Heart left ventricle (tissue), 16 donors: ENCODE measurements around the gene NOS1AP. TPM values are rescaled to one million over a fixed set of nuclear protein-coding genes. Genes with fewer than 3 reads are reported as not detected.
A peak's percentile ranks its signal among the peaks of the same experiment; 100 is the strongest.

Experiments
- ATAC-seq, 4 donors: fragments of 200-7000 bp; cut with Tn5 transposase; one replicate each; pipeline ENCODE4 v1.9.1; 2020 to 2022; ENCODE audit warnings: moderate library complexity in 4 of 4, mild to moderate bottlenecking in 3 of 4, moderate number of reproducible peaks in 1 of 4
- DNase-seq, 5 donors: peaks; one replicate each; pipeline ENCODE4 v3.0.0-alpha.2; 2020
- H3K27ac ChIP-seq, 12 donors: fragments of 200-600 bp; sonication (generic) in 4 of 12; one replicate each; pipeline versions ENCODE4 v1.5.0 to v1.8.0; 2016 to 2022; ENCODE audit warnings: mild to moderate bottlenecking in 2 of 12
- H3K27me3 ChIP-seq, 9 donors: fragments of 200-600 bp; sonication (generic) in 2 of 9; one replicate each; pipeline versions ENCODE4 v1.5.1 to v1.8.0; 2016 to 2022; ENCODE audit warnings: mild to moderate bottlenecking in 3 of 9
- H3K36me3 ChIP-seq, 9 donors: fragments of 200-600 bp; sonication (generic) in 2 of 9; one replicate each; pipeline versions ENCODE4 v1.5.0 to v1.8.0; 2018 to 2022; ENCODE audit warnings: mild to moderate bottlenecking in 2 of 9
- H3K4me1 ChIP-seq, 12 donors: fragments of 200-600 bp; sonication (generic) in 4 of 12; one replicate each; pipeline versions ENCODE4 v1.5.0 to v1.8.0; 2016 to 2022; ENCODE audit warnings: mild to moderate bottlenecking in 3 of 12
- H3K4me3 ChIP-seq, 12 donors: fragments of 200-600 bp; sonication (generic) in 4 of 12; one replicate each; pipeline versions ENCODE4 v1.5.0 to v1.8.0; 2017 to 2022; ENCODE audit warnings: mild to moderate bottlenecking in 9 of 12, moderate library complexity in 4 of 12
- H3K9me3 ChIP-seq, 12 donors: fragments of 200-600 bp; sonication (generic) in 4 of 12; one replicate each; pipeline versions ENCODE4 v1.5.0 to v1.8.0; 2016 to 2022; ENCODE audit warnings: mild to moderate bottlenecking in 1 of 12
- CTCF ChIP-seq, 12 donors: fragments of 200-600 bp; sonication (generic) in 4 of 12; IDR thresholded peaks; one replicate each; pipeline versions ENCODE4 v1.5.0 to v1.8.0; 2018 to 2022; ENCODE audit warnings: antibody characterized with exemption in 12 of 12, mild to moderate bottlenecking in 5 of 12
- POLR2A ChIP-seq, 2 donors: fragments of 450-650 bp; IDR thresholded peaks; one replicate each; pipeline ENCODE4 v1.6.1; 2017; ENCODE audit warnings: antibody characterized with exemption in 2 of 2, mild to moderate bottlenecking in 2 of 2, moderate library complexity in 2 of 2
- WGBS, 4 donors: extraction: QIAGEN DNeasy Blood & Tissue Kit in 2 of 4; methylation state at CpG; one replicate each; pipeline versions ENCODE4 v1.1.5 to v1.1.7; 2013 to 2018; 5-methylcytosine and 5-hydroxymethylcytosine counted together
- intact Hi-C, 10 donors: fragments of 100-400 bp; cut with DNase I; formaldehyde crosslinking; loops; one replicate each; pipeline versions ENCODE4 v1.11.1 to v1.14.2; 2022
- polyA plus RNA-seq, 2 donors: library from polyadenylated mRNA; stranded (reverse); fragments of 200-250 nt; gene quantifications; one replicate each; pipeline ENCODE4 v1.2.3, GENCODE V29; 2013
- total RNA-seq, 9 donors: library from RNA; depleted of rRNA in 2 of 9; stranded (reverse); fragments of >200 nt in 2 of 9; fragmentation: NEBNext Ultra II Directional in 3 of 9; extraction: Animal tissue kit (Norgen Biotek cat#: 25700) in 3 of 9; gene quantifications; one replicate each; pipeline versions ENCODE4 v1.1.0 to v1.2.4, GENCODE V29; 2016 to 2023
- donor health status: ischemic (EF 13 %, LVEDD 7.1; RV severe dilation, severe dysfunction).
- donor health status: healthy with polysubstance abuse.
- donor health status: DM: no; HTN: yes; CAD: no.
- donor health status: DM: no; HTN: no; CAD: no.
- donor health status: ischemic (EF 25% LVEDD 6.9; RV normal size, moderate dysfunction).
- donor health status: ischemic (EF 25% LVEDD 5.7; RV mildly dilated, moderate dysfunction).
- donor health status: healthy.
- donor health status: DM: yes; HTN: yes; CAD: no.
- donor health status: ischemic (EF 35%, LVEDD 5.7; RV mildly dilated, moderate dysfunction).
- donor health status: nonischemic (EF 11% LVEDD 7.7; RV severe dilation, severe dysfunction).
- donor health status: DM: yes; HTN: yes; CAD: no.
- donor health status: PGD.
- donor health status: ischemic (EF 29% LVEDD 5.4; RV normal size, mild dysfunction).
- donor health status: nonischemic (EF 23%, LVEDD 6.1; RV moderate dilation, normal function).

Gene NOS1AP
- total and polyA plus RNA-seq, 11 donors = 1.1 to 6.4 (median 4.3) TPM

GRCh38 chr1:162108426-162108825, 38.9 kb downstream of the NOS1AP start:
- DNase-seq (no peak), ATAC-seq (no peak)
- intact Hi-C loops = no loop called here
- Histone ChIP-seq H3K36me3 (no peaks in the 10 kb centered on the region), H3K4me1 (peaks cover 0 to 7% (median 0%) of the 10 kb centered on the region in 12 donors), H3K27me3 (no peaks in the 10 kb centered on the region), H3K4me3 (no peak overlapping the region), H3K27ac (no peak overlapping the region), H3K9me3 (no peaks in the 10 kb centered on the region)
- TF ChIP-seq POLR2A (IDR thresholded peaks at IDR 0.05) = no peak
- TF ChIP-seq CTCF (IDR thresholded peaks at IDR 0.05) = no peak

- Histone ChIP-seq H3K4me3 (no peak overlapping the region), H3K27ac (no peak overlapping the region), H3K9me3 (no peaks in the 10 kb centered on the region), H3K4me1 (peaks cover 0 to 11% (median 0%) of the 10 kb centered on the region in 12 donors), H3K27me3 (no peaks in the 10 kb centered on the region), H3K36me3 (no peaks in the 10 kb centered on the region)
- intact Hi-C loops = no loop called here
- TF ChIP-seq CTCF (IDR thresholded peaks at IDR 0.05) (no peak), POLR2A (IDR thresholded peaks at IDR 0.05) (no peak)
- ATAC-seq = peak in 1 of 4 donors; percentile 33
- DNase-seq = no peak
Measured at GRCh38 chr1:162110910-162111309, 41.4 kb downstream of the NOS1AP start.

- Histone ChIP-seq H3K4me1 (peaks cover 0 to 11% (median 0%) of the 10 kb centered on the region in 12 donors), H3K36me3 (no peaks in the 10 kb centered on the region), H3K27me3 (no peaks in the 10 kb centered on the region), H3K27ac (no peak overlapping the region), H3K9me3 (no peaks in the 10 kb centered on the region), H3K4me3 (no peak overlapping the region)
- DNase-seq (no peak), ATAC-seq (no peak)
- intact Hi-C loops = no loop called here
- WGBS, 4 donors = 78 to 84% (median 79%) methylated on average over 4 of the region's 4 CpGs
- TF ChIP-seq CTCF (IDR thresholded peaks at IDR 0.05) (no peak), POLR2A (IDR thresholded peaks at IDR 0.05) (no peak)
Measured at GRCh38 chr1:162111572-162111971, 42.1 kb downstream of the NOS1AP start.

GRCh38 chr1:162113419-162113818, 43.9 kb downstream of the NOS1AP start:
- intact Hi-C loops = no loop called here
- 64 to 86% (median 79%) methylated on average over 6 of the region's 6 CpGs for WGBS, 4 donors

More at GRCh38 chr1:162113419-162113818, 43.9 kb downstream of the NOS1AP start:
- peaks cover 0 to 11% (median 0%) of the 10 kb centered on the region in 12 donors for H3K4me1 ChIP-seq
- no peaks in the 10 kb centered on the region for H3K27me3 ChIP-seq
- no peaks in the 10 kb centered on the region for H3K9me3 ChIP-seq
- ATAC-seq = no peak
- DNase-seq = no peak
- TF ChIP-seq POLR2A (IDR thresholded peaks at IDR 0.05) = no peak
- TF ChIP-seq CTCF (IDR thresholded peaks at IDR 0.05) = no peak
- no peak overlapping the region for H3K27ac ChIP-seq
- no peaks in the 10 kb centered on the region for H3K36me3 ChIP-seq
- no peak overlapping the region for H3K4me3 ChIP-seq
